ENCODE measurements around the gene ELP1.

GRCh38 chr9:108933231-108933717 lies 650 bp downstream of the ELP1 start:
- TF ChIP-seq CTCF (IDR thresholded peaks at IDR 0.05) (no peak), POLR2A (IDR thresholded peaks at IDR 0.05) (no peak), POLR2AphosphoS5 (IDR thresholded peaks at IDR 0.05) (no peak), EP300 (IDR thresholded peaks at IDR 0.05) (no peak)

Measured in sigmoid colon (tissue), 4 donors.